GM12891 (cell line): ENCODE measurements around the gene GLRX2.

ENCODE experiments used
- PAX5 ChIP-seq: IDR thresholded peaks from 2 replicates; pipeline ENCODE4 v1.6.1; 2011; ENCODE audit warnings: low read length, moderate library complexity, mild to moderate bottlenecking; ENCODE audit not compliant: insufficient read depth, severe bottlenecking
- POLR2A ChIP-seq: IDR thresholded peaks from 2 replicates; pipeline ENCODE4 v1.6.1; 2011; ENCODE audit warnings: low read depth, low read length, control low read depth
- POLR2AphosphoS5 ChIP-seq: IDR thresholded peaks from 2 replicates; pipeline ENCODE4 v1.6.1; 2011; ENCODE audit warnings: low read depth, low read length, control low read depth
- SPI1 ChIP-seq: IDR thresholded peaks from 2 replicates; pipeline ENCODE4 v1.6.1; 2011; ENCODE audit warnings: low read depth, low read length, control low read depth
- TAF1 ChIP-seq: IDR thresholded peaks from 2 replicates; pipeline ENCODE4 v1.6.1; 2011; ENCODE audit warnings: low read depth, low read length, control low read depth

DNA sequence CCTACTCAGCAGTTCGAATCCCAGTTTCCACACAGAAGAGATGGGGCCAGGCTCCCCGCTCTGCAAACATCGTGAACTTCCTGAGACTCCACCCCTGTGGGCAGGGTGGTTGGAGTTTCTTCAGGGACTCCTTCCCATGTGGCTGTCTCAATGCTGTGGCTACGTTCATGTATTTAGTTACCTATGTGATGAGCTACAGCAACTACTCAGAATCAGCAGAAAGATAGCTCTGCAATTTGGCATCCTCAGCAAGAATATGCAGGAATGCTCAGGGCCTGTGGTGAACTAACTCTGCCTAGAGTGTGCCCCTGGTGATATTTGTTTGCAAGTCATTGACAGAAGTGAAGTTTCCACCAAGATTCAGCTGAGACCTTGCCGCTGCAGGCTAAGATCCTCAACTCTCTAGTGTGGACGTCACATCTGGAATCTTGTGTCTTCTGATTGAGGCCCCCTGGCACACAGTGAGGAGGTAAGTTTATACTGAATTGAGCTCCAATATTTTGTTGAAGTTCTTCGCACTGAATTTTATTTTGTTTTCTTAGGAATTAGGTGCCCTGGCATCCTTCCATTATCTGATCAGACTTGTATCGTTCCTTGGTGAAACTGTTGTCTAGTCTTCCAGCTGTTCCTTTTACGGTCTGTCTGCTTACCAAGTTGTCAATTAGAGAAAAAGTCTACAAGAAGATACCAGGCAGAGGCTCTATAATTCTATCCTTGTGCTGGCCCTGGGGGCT is 8.2 kb upstream of the GLRX2 start:
- TF ChIP-seq SPI1, result no peak
- no peak for TF ChIP-seq POLR2A
- no peak for TF ChIP-seq POLR2AphosphoS5
- TF ChIP-seq TAF1, result no peak
- TF ChIP-seq PAX5, result no peak
